Pancreas (tissue), 10 donors: ENCODE results near the gene RASA1. TPM values are rescaled to one million over a fixed set of nuclear protein-coding genes. Genes with fewer than 3 reads are reported as not detected.

ENCODE experiments used
- ATAC-seq, 4 donors: fragments of 200-7000 bp; cut with Tn5 transposase; one replicate each; pipeline versions ENCODE4 v1.8.0 to v1.9.1; 2020; ENCODE audit warnings: mild to moderate bottlenecking in 4 of 4, moderate library complexity in 4 of 4
- DNase-seq, 6 donors: peaks; one replicate each; pipeline ENCODE4 v3.0.0-alpha.2; 2020
- FAIRE-seq: peaks from 2 replicates; lab custom pipeline; 2012; peaks lifted over from hg19 to GRCh38; lab: Jason Lieb, UNC
- H3K27ac ChIP-seq, 4 donors: fragments of 200-600 bp; sonication (generic); 1 replicate in 3 of 4; 2 replicates in 1 of 4; pipeline versions ENCODE4 v1.5.0 to v1.8.0; 2020
- H3K27me3 ChIP-seq, 4 donors: fragments of 200-600 bp; one replicate each; pipeline ENCODE4 v1.8.0; 2021
- H3K36me3 ChIP-seq, 3 donors: fragments of 200-600 bp; sonication (generic) in 1 of 3; one replicate each; pipeline versions ENCODE4 v1.5.0 to v1.8.0; 2020 to 2021
- H3K4me1 ChIP-seq, 3 donors: fragments of 200-600 bp; one replicate each; pipeline ENCODE4 v1.8.0; 2021
- H3K4me3 ChIP-seq, 4 donors: fragments of 200-600 bp; sonication (generic) in 2 of 4; one replicate each; pipeline versions ENCODE4 v1.5.0 to v1.8.0; 2020 to 2021
- H3K9me3 ChIP-seq, 4 donors: fragments of 200-600 bp; one replicate each; pipeline ENCODE4 v1.8.0; 2021
- CTCF ChIP-seq, 4 donors: fragments of 200-600 bp; sonication (generic) in 3 of 4; IDR thresholded peaks; one replicate each; pipeline versions ENCODE4 v1.5.0 to v1.8.0; 2021; ENCODE audit warnings: antibody characterized with exemption in 4 of 4
- WGBS, 2 donors: extraction: QIAGEN DNeasy Blood & Tissue Kit; methylation state at CpG; one replicate each; pipeline ENCODE4 v1.1.7; 2013; 5-methylcytosine and 5-hydroxymethylcytosine counted together
- intact Hi-C, 3 donors: fragments of 100-400 bp; cut with DNase I; formaldehyde crosslinking; loops; one replicate each; pipeline versions ENCODE4 v1.11.1 to v1.14.2; 2022
- polyA plus RNA-seq, 2 donors: library from polyadenylated mRNA; stranded (reverse); fragments of 200-250 nt; gene quantifications; one replicate each; pipeline ENCODE4 v1.2.3, GENCODE V29; 2013
- total RNA-seq, 6 donors: library from RNA; stranded (reverse); fragmentation: NEBNext Ultra II Directional in 4 of 6; extraction: Animal tissue kit (Norgen Biotek cat#: 25700) in 4 of 6; gene quantifications; one replicate each; pipeline versions ENCODE4 v1.2.1 to v1.2.4, GENCODE V29; 2021 to 2023
- donor health status: healthy with polysubstance abuse.
- donor health status: DM: no; HTN: no; CAD: no; lungs with moderate emphysema.
- donor health status: DM: no; HTN: no; CAD: no.
- donor health status: control.
- donor health status: control.
- donor health status: Bipolar disorder and iron deficiency.
- donor health status: DM: yes; HTN: yes; CAD: no.
- donor health status: DM: no; HTN: no; CAD: no.
- donor health status: DM: no; HTN: no; CAD: no.
- donor health status: DM: yes; HTN: yes; CAD: no.

RASA1 gene
- total and polyA plus RNA-seq, 8 donors: 5.2 to 17.7 (median 9.9) TPM

DNA sequence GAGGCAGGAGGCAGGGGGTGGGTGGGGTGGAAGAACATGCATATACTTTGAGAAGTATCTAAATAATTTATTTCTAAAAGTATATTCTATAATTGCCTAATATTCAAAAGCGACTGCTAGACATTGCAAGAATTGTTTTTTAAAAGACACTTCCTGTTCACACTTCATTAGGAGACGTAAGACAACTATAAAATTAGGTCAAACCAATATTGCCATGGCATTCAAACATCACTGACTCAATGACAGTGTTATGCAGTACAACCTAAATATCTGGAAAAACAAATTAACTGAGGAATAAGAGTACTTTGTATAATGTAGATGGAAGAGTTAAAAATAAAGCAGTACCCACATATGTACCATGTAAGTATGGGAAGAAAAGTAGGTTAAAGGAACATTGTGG lies 140.5 kb downstream of the RASA1 start:
- ATAC-seq (no peak), FAIRE-seq (no peak), DNase-seq (no peak)
- Histone ChIP-seq H3K27ac (no peak overlapping the region), H3K27me3 (no peaks in the 10 kb centered on the region), H3K9me3 (no peaks in the 10 kb centered on the region), H3K4me1 (peaks cover 8 to 13% (median 10%) of the 10 kb centered on the region in 3 donors), H3K36me3 (peaks cover 0 to 32% (median 9%) of the 10 kb centered on the region in 3 donors), H3K4me3 (no peak overlapping the region)
- TF ChIP-seq CTCF (IDR thresholded peaks at IDR 0.05): no peak
- 75 to 76% methylated on average over 2 of the region's 2 CpGs for WGBS, 2 donors
- intact Hi-C loops: no loop called here

DNA sequence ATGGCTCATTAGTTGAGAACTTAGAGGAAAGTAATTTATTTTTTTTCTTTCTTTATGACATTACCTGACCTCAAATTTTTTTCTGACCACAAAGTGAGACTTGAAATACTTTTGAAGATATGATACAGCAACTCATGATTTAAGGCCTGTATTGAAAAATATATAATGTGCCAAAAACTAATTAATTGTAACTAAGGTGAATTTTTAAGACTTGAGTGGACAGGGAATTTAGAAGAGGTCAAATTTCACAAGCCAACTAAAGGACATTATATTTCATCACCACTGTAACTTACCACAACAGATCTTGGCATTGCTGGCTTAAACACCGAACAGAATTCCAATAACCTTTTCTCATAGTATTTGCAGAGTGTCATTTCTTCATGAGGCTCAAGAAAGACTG lies 143.2 kb downstream of the RASA1 start:
- TF ChIP-seq CTCF (IDR thresholded peaks at IDR 0.05): no peak
- Histone ChIP-seq H3K4me3 (peak overlapping the region in 1 of 4 donors; percentile 82), H3K27ac (no peak overlapping the region), H3K27me3 (no peaks in the 10 kb centered on the region), H3K9me3 (no peaks in the 10 kb centered on the region), H3K4me1 (peaks cover 8 to 13% (median 10%) of the 10 kb centered on the region in 3 donors), H3K36me3 (peaks cover 0 to 19% (median 0%) of the 10 kb centered on the region in 3 donors)
- WGBS, 2 donors: 36 to 39% methylated on average over 1 of the region's 1 CpG
- ATAC-seq (no peak), DNase-seq (no peak), FAIRE-seq (no peak)
- intact Hi-C loops: no loop called here

DNA sequence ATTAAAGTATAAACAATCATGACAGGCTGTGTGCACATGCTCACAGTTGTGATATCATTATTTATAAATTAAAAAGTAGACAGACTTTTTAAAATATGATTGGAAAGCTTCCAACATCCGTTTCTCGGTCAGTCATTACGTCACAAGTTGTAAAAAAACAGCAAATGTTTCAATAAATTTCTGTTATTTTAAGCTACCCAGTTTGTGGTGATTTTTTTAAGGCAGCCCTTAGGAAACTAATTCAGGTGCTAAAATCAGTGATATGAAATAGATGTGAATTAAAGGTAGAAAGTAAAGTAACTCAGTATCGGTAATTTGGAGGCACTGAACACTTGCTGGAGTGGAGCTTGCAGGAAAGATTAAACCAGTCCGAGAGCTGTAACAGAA lies 143.9 kb downstream of the RASA1 start:
- FAIRE-seq: peak; percentile 49
- 2 to 3% methylated on average over 5 of the region's 5 CpGs for WGBS, 2 donors

DNA sequence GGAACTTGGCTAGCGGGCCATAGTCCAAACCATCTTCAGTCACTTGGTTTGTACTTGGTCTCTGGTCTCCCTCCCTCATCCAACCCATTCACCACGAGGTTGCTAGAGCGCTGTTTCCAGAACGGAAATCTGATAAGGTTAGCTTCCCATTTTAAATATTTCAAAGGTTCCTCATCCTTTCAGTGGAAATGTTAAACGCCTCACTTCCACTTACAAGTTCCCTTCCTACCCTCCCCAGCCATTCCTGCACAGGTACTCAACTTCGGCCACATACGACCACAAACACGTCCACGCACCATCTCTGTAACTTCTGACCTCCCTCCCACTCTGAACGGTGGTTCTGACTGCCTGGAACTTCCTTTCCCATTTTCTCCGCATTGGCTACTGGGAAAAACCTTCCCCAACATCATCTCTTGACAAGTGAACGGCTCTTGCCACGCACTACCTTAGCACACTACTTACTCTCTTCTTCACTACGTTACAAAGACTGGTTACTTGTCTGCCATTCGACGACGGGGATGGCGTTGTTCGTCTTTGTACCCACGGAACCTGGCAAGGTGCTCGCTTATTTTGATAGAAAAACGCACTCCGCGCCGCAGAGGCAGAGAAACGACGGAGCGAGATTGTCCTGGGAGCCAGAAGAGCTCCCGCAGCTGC lies 144.4 kb downstream of the RASA1 start:
- TF ChIP-seq CTCF (IDR thresholded peaks at IDR 0.05): no peak
- intact Hi-C loops: no loop called here
- Histone ChIP-seq H3K9me3 (no peaks in the 10 kb centered on the region), H3K4me1 (peaks cover 8 to 13% (median 10%) of the 10 kb centered on the region in 3 donors), H3K4me3 (peak overlapping the region; percentile 48 to 82 (median 66)), H3K27me3 (no peaks in the 10 kb centered on the region), H3K36me3 (peaks cover 0 to 11% (median 0%) of the 10 kb centered on the region in 3 donors), H3K27ac (peak overlapping the region; percentile 87 to 99 (median 95))
- DNase-seq (peak in 3 of 6 donors; percentile 5 to 23 (median 16)), ATAC-seq (peak; percentile 34 to 58 (median 44)), FAIRE-seq (no peak)
- WGBS, 2 donors: 0 to 1% methylated on average over 29 of the region's 29 CpGs

More for the DNA sequence above, 143.9 kb downstream of the RASA1 start:
- intact Hi-C loops: no loop called here
- Histone ChIP-seq H3K9me3 (no peaks in the 10 kb centered on the region), H3K27ac (peak overlapping the region in 3 of 4 donors; percentile 87 to 99 (median 95)), H3K36me3 (peaks cover 0 to 17% (median 0%) of the 10 kb centered on the region in 3 donors), H3K27me3 (no peaks in the 10 kb centered on the region), H3K4me3 (peak overlapping the region; percentile 48 to 82 (median 66)), H3K4me1 (peaks cover 8 to 13% (median 10%) of the 10 kb centered on the region in 3 donors)
- no peak for ATAC-seq
- TF ChIP-seq CTCF (IDR thresholded peaks at IDR 0.05): no peak
- DNase-seq: no peak
